SK-N-SH (cell line): Measurements from ENCODE around the gene MAP4K4. TPM values are rescaled to one million over a fixed set of nuclear protein-coding genes. Genes with fewer than 3 reads are reported as not detected.

ENCODE experiments used
- CTCF ChIA-PET: fragments of 300-600, 350-600 bp; formaldehyde crosslinking; extraction: SDS; loops from one replicate; lab custom pipeline; 2021; lab: Yijun Ruan, JAX
- POLR2A ChIA-PET: fragments of 350-600 bp; sonication (Branson Sonifier 250); formaldehyde crosslinking; extraction: SDS; loops from one replicate; lab custom pipeline; 2020; ENCODE audit warnings: antibody characterized with exemption, inconsistent platforms; lab: Yijun Ruan, JAX
- DNase-seq: peaks from one replicate; pipeline ENCODE4 v3.0.0; 2012
- H2AFZ ChIP-seq: fragments of 200-600 bp; sonication (generic); 2 replicates; pipeline ENCODE4 v1.8.1; 2016; ENCODE audit warnings: antibody characterized with exemption, mild to moderate bottlenecking, low read depth
- H3F3A ChIP-seq: fragments of 200-600 bp; sonication (generic); replicated peaks from 2 replicates; pipeline ENCODE3; 2016; ENCODE audit warnings: antibody characterized with exemption, mild to moderate bottlenecking; ENCODE audit not compliant: insufficient read depth
- H3K27ac ChIP-seq, 2 experiments: fragments of 200-500 bp in 1 of 2; fragments of 200-600 bp in 1 of 2; sonication (Bioruptor generic) in 1 of 2; sonication (generic), shearing (Covaris generic) in 1 of 2; 2 replicates each; pipeline versions ENCODE4 v1.5.1 to v1.6.1; 2014 to 2016; ENCODE audit warnings: low read depth in 2 of 2, inconsistent platforms in 1 of 2, low read length in 1 of 2, mild to moderate bottlenecking in 1 of 2, mixed read lengths in 1 of 2
- H3K27me3 ChIP-seq: fragments of 200-600 bp; sonication (generic), shearing (Covaris generic); 2 replicates; pipeline ENCODE4 v1.6.1; 2016; ENCODE audit warnings: mixed run types; ENCODE audit not compliant: insufficient read depth
- H3K36me3 ChIP-seq, 2 experiments: fragments of 200-500 bp in 1 of 2; fragments of 200-600 bp in 1 of 2; sonication (Bioruptor generic) in 1 of 2; sonication (generic) in 1 of 2; replicated peaks in 1 of 2; 2 replicates each; pipeline versions ENCODE3 to v1.5.1; 2014 to 2016; ENCODE audit warnings: low read length in 1 of 2, mild to moderate bottlenecking in 1 of 2; ENCODE audit not compliant: insufficient read depth in 2 of 2, control insufficient read depth in 1 of 2
- H3K4me1 ChIP-seq, 2 experiments: fragments of 200-500 bp in 1 of 2; fragments of 200-600 bp in 1 of 2; sonication (Bioruptor generic) in 1 of 2; sonication (generic), shearing (Covaris generic) in 1 of 2; 2 replicates each; pipeline versions ENCODE4 v1.5.1 to v1.6.1; 2014 to 2016; ENCODE audit warnings: low read depth in 1 of 2, low read length in 1 of 2, mixed run types in 1 of 2; ENCODE audit not compliant: insufficient read depth in 2 of 2, control insufficient read depth in 1 of 2
- H3K4me2 ChIP-seq: fragments of 200-600 bp; sonication (generic), shearing (Covaris generic); 2 replicates; pipeline ENCODE4 v1.6.1; 2017; ENCODE audit warnings: mixed run types
- H3K4me3 ChIP-seq, 2 experiments: fragments of 200-500 bp in 1 of 2; fragments of 200-600 bp in 1 of 2; sonication (Bioruptor generic) in 1 of 2; sonication (generic), shearing (Covaris generic) in 1 of 2; 2 replicates each; pipeline versions ENCODE4 v1.5.1 to v1.8.1; 2014 to 2016; ENCODE audit warnings: low read depth in 2 of 2, inconsistent platforms in 1 of 2, low read length in 1 of 2, mild to moderate bottlenecking in 1 of 2, mixed read lengths in 1 of 2, moderate library complexity in 1 of 2
- H3K79me2 ChIP-seq: fragments of 200-600 bp; sonication (generic); 2 replicates; pipeline ENCODE4 v1.8.1; 2017; ENCODE audit warnings: mild to moderate bottlenecking; ENCODE audit not compliant: insufficient read depth
- H3K9ac ChIP-seq: fragments of 200-600 bp; sonication (generic); 2 replicates; pipeline ENCODE4 v1.6.1; 2017; ENCODE audit warnings: mixed run types
- H3K9me2 ChIP-seq: fragments of 200-600 bp; sonication (generic); 2 replicates; pipeline ENCODE4 v1.6.1; 2017; ENCODE audit warnings: mixed run types
- H3K9me3 ChIP-seq: fragments of 200-600 bp; sonication (generic); 2 replicates; pipeline ENCODE4 v1.6.1; 2017; ENCODE audit warnings: mixed run types, mild to moderate bottlenecking, moderate library complexity
- H4K20me1 ChIP-seq: fragments of 200-600 bp; sonication (generic); 2 replicates; pipeline ENCODE4 v1.6.1; 2017; ENCODE audit warnings: mild to moderate bottlenecking, mixed run types; ENCODE audit not compliant: insufficient read depth
- CHD2 ChIP-seq: fragments of 150-350 bp; IDR thresholded peaks from 2 replicates; pipeline ENCODE4 v1.6.1; 2018; ENCODE audit warnings: low read length; ENCODE audit not compliant: partially characterized antibody
- CTCF ChIP-seq: fragments of 200-600 bp; sonication (generic); IDR thresholded peaks from 2 replicates; pipeline ENCODE4 v1.6.1; 2017; ENCODE audit warnings: antibody characterized with exemption, mild to moderate bottlenecking, moderate library complexity
- EP300 ChIP-seq, 2 experiments: IDR thresholded peaks; 2 replicates each; pipeline versions ENCODE4 v1.4.0 to v1.6.1; 2012; ENCODE audit warnings: borderline replicate concordance in 1 of 2, low read depth in 1 of 2, low read length in 1 of 2
- FOXJ3 ChIP-seq: sonication (generic); formaldehyde crosslinking; IDR thresholded peaks from 2 replicates; pipeline ENCODE4 v1.5.1; 2020; ENCODE audit warnings: mild to moderate bottlenecking, missing genetic modification reagents
- IRF3 ChIP-seq: fragments of 150-350 bp; IDR thresholded peaks from 2 replicates; pipeline ENCODE4 v1.6.1; 2016; ENCODE audit warnings: mild to moderate bottlenecking, low read depth, low read length
- MAX ChIP-seq: IDR thresholded peaks from 2 replicates; pipeline ENCODE4 v1.4.0; 2012; ENCODE audit warnings: low read depth
- MEF2A ChIP-seq: IDR thresholded peaks from 2 replicates; pipeline ENCODE4 v1.4.0; 2012; ENCODE audit warnings: low read depth, borderline replicate concordance
- MXI1 ChIP-seq: IDR thresholded peaks from 2 replicates; pipeline ENCODE4 v1.6.1; 2012; ENCODE audit warnings: mild to moderate bottlenecking, low read depth, low read length, improper control_type of control experiment
- NFIC ChIP-seq: IDR thresholded peaks from 2 replicates; pipeline ENCODE4 v1.4.0; 2012; ENCODE audit warnings: borderline replicate concordance
- NRF1 ChIP-seq: IDR thresholded peaks from 2 replicates; pipeline ENCODE4 v1.6.1; 2012; ENCODE audit warnings: low read depth, mild to moderate bottlenecking, low read length
- POLR2AphosphoS5 ChIP-seq: IDR thresholded peaks from 2 replicates; pipeline ENCODE4 v1.6.1; 2012; ENCODE audit warnings: low read depth, low read length
- RCOR1 ChIP-seq: fragments of 150-350 bp; IDR thresholded peaks from 2 replicates; pipeline ENCODE4 v1.6.1; 2017; ENCODE audit warnings: antibody characterized with exemption, low read length
- SIN3A ChIP-seq: IDR thresholded peaks from 2 replicates; pipeline ENCODE4 v1.6.1; 2012; ENCODE audit warnings: low read depth, mild to moderate bottlenecking, low read length, moderate library complexity, borderline replicate concordance
- TAF1 ChIP-seq: IDR thresholded peaks from 2 replicates; pipeline ENCODE4 v1.6.1; 2012; ENCODE audit warnings: low read depth, mild to moderate bottlenecking, low read length, moderate library complexity, borderline replicate concordance
- TCF12 ChIP-seq: IDR thresholded peaks from 2 replicates; pipeline ENCODE4 v1.4.0; 2012
- USF2 ChIP-seq: fragments of 150-350 bp; IDR thresholded peaks from 2 replicates; pipeline ENCODE4 v1.6.1; 2017; ENCODE audit warnings: antibody characterized with exemption, low read length, low read depth, borderline replicate concordance
- YY1 ChIP-seq: IDR thresholded peaks from 2 replicates; pipeline ENCODE4 v1.4.0; 2012; ENCODE audit warnings: low read depth, mild to moderate bottlenecking
- polyA plus RNA-seq, 3 experiments: library from polyadenylated mRNA; depleted of rRNA; stranded (reverse); fragments of >200 nt; gene quantifications; 2 replicates each; pipeline ENCODE4 v1.2.3, GENCODE V29; 2012
- TF ChIP-seq, protein P1 (sequence below): IDR thresholded peaks from 2 replicates; pipeline ENCODE4 v1.6.1; 2012; ENCODE audit warnings: mild to moderate bottlenecking, low read depth, low read length, moderate library complexity

The MAP4K4 gene
- polyA plus RNA-seq, 1 of the 3 experiments (the other 2 are of a cell fraction) = 72.9 TPM

- H3K9ac ChIP-seq = no peak overlapping the region
- no peaks in the 10 kb centered on the region for H4K20me1 ChIP-seq
- no peaks in the 10 kb centered on the region for H3K27me3 ChIP-seq
- H2AFZ ChIP-seq = no peak overlapping the region
- H3K36me3 ChIP-seq = peaks cover 14 to 24% of the 10 kb centered on the region in 2 experiments
- ChIA-PET POLR2A (no interaction called here), CTCF (no interaction called here)
- H3K79me2 ChIP-seq = no peaks in the 10 kb centered on the region
- H3K27ac ChIP-seq = no peak overlapping the region
- peaks cover 13% of the 10 kb centered on the region for H3F3A ChIP-seq
- no peak overlapping the region for H3K4me2 ChIP-seq
- no peak for DNase-seq
- H3K9me2 ChIP-seq = no peaks in the 10 kb centered on the region
- H3K4me3 ChIP-seq = no peak overlapping the region
- TF ChIP-seq MEF2A (no peak), YY1 (no peak), MXI1 (no peak), NFIC (no peak), CHD2 (no peak), POLR2AphosphoS5 (no peak), SIN3A (no peak), RCOR1 (no peak), USF2 (no peak), IRF3 (no peak), TAF1 (no peak), CTCF (no peak), EP300 (IDR thresholded peaks at IDR 0.05; ENCODE audit: borderline replicate concordance in 1 of 2, low read depth in 1 of 2, low read length in 1 of 2) (no peak), MAX (no peak), TCF12 (no peak), NRF1 (no peak), FOXJ3 (CRISPR knock-in tag) (no peak)
- TF ChIP-seq, protein P1, sequence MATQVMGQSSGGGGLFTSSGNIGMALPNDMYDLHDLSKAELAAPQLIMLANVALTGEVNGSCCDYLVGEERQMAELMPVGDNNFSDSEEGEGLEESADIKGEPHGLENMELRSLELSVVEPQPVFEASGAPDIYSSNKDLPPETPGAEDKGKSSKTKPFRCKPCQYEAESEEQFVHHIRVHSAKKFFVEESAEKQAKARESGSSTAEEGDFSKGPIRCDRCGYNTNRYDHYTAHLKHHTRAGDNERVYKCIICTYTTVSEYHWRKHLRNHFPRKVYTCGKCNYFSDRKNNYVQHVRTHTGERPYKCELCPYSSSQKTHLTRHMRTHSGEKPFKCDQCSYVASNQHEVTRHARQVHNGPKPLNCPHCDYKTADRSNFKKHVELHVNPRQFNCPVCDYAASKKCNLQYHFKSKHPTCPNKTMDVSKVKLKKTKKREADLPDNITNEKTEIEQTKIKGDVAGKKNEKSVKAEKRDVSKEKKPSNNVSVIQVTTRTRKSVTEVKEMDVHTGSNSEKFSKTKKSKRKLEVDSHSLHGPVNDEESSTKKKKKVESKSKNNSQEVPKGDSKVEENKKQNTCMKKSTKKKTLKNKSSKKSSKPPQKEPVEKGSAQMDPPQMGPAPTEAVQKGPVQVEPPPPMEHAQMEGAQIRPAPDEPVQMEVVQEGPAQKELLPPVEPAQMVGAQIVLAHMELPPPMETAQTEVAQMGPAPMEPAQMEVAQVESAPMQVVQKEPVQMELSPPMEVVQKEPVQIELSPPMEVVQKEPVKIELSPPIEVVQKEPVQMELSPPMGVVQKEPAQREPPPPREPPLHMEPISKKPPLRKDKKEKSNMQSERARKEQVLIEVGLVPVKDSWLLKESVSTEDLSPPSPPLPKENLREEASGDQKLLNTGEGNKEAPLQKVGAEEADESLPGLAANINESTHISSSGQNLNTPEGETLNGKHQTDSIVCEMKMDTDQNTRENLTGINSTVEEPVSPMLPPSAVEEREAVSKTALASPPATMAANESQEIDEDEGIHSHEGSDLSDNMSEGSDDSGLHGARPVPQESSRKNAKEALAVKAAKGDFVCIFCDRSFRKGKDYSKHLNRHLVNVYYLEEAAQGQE = no peak
- no peaks in the 10 kb centered on the region for H3K4me1 ChIP-seq
- H3K9me3 ChIP-seq = no peaks in the 10 kb centered on the region
Measured at GRCh38 chr2:101899265-101899664, 201.8 kb downstream of the MAP4K4 start.
